Ureter (tissue), 1 donor: ENCODE data around the gene PGBD5. TPM values are rescaled to one million over a fixed set of nuclear protein-coding genes. Genes with fewer than 3 reads are reported as not detected.
A peak's percentile ranks its signal among the peaks of the same experiment; 100 is the strongest.
"Not testable (repeated sequence)": the region's sequence is repeated elsewhere in the genome, so short reads cannot be mapped to it uniquely, and the experiment has no call there.

Experiments
- DNase-seq: peaks from one replicate; pipeline ENCODE4 v3.0.0-alpha.2; 2020; ENCODE audit warnings: low spot score
- total RNA-seq: library from RNA; stranded (reverse); gene quantifications from one replicate; pipeline ENCODE4 v1.2.4, GENCODE V29; 2023
- donor health status: DM: yes; HTN: yes; CAD: no.

The PGBD5 gene, protein sequence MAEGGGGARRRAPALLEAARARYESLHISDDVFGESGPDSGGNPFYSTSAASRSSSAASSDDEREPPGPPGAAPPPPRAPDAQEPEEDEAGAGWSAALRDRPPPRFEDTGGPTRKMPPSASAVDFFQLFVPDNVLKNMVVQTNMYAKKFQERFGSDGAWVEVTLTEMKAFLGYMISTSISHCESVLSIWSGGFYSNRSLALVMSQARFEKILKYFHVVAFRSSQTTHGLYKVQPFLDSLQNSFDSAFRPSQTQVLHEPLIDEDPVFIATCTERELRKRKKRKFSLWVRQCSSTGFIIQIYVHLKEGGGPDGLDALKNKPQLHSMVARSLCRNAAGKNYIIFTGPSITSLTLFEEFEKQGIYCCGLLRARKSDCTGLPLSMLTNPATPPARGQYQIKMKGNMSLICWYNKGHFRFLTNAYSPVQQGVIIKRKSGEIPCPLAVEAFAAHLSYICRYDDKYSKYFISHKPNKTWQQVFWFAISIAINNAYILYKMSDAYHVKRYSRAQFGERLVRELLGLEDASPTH
- 1.8 TPM for total RNA-seq

DNA sequence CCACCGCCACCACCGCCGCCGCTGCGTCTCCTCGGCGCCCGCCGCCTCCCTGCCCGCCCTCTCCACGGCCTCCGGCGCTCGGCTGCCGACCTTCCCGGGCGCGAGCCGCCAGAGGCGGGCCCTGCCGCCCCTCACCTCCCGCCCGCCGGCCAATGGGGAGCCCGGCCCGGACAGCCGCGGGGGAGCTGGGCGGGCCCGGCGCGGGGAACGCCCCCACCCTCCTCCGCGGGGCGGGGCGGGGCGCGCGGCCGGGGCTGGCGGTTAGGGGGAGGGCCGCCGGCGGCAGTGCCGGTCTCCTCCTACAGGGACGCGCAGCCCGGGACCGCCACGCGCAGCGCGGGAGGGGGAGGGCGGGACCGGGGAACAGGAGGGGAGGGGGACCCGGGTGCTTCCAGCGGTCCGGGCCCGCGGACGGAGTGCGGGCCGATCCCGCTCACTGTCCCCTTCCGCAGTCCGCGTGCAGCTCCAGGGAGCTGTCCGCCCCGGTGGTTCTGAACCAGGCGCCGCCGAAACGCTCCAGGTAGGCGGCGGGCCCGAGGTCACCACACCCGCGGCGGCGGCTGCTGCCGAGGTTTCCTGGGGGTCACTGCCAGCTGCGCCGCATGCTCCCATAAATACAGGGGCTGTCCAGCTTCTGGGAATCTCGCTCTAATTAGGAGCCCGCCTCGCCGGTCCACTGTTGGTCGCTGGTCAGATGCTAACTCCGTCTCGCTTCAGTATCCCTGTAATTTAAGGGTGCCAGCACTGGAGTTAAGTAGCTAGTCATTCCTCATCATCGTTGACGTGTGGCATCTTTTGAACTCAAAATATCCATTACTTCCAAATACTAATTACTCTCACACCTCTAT lies at the start of gene PGBD5:
TSS of gene PGBD5 (minus strand) at position 87 of the 848 bp plus-strand sequence. CDS start 404 bp downstream, outside the sequence.
- DNase-seq, result peak; percentile 65

DNA sequence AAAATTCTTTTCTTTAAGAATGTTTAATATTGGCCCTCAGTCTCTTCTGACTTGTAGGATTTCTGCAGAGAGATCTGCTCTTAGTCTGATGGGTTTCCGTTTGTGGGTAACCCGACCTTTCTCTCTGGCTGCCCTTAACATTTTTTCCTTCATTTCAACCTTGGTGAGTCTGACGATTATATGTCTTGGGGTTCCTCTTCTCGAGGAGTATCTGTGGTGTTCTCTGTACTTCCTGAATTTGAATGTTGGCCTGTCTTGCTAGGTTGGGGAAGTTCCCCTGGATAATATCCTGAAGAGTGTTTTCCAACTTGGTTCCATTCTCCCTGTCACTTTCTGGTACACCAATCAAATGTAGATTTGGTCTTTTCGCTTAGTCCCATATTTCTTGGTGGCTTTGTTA lies 48.8 kb upstream of the PGBD5 start:
- DNase-seq, result not testable (repeated sequence)

DNA sequence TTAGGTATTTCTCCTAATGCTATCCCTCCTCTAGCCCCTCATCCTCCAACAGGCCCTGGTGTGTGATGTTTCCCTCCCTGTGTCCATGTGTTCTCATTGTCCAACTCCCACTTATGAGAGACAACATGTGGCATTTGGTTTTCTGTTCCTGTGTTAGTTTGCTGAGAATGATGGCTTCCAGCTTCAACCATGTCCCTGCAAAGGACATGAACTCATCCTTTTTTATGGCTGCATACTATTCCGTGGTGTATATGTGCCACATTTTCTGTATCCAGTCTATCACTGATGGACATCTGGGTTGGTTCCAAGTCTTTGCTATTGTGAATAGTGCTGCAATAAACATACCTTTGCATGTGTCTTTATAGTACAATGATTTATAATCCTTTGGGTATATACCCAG lies 44.6 kb upstream of the PGBD5 start:
- DNase-seq, result not testable (repeated sequence)

DNA sequence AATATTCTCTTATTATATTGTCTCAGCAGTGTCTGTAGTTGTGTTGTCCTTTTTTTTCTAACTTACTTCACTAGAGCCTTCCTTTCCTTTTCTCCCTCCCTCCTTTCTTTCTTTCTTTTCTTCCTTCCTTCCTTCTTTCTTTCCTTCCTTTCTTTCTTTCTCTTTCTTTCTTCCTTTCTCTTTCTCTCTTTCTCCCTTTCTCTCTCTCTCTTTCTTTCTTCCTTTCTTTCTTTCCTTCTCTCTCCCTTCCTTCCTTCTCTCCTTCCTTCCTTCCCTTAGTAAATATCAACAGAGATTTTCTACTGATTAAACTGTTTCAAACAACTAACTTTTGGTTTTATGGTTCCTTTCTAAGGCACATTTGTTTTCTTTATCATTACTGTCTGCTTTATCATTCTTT lies 43.1 kb upstream of the PGBD5 start:
- no peak for DNase-seq

DNA sequence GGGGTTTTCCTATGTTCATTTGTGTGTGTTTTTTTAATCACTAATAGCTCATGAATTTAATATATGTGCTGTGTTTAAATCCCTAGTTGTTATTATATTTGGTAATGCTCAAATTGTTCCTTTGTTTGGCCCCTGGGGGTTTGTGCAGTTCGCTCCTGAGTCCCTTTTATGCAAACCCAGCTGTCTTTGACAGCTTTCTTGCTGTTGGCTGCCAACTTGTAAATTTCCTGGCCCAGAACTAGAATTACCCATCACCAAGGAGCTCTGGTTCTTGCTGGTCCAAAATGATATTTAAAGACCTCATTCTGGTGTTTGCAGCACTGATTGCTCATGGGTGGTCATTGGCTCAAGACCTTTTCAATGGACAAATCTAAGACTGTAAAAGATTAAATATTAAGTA lies 39.6 kb upstream of the PGBD5 start:
- no peak for DNase-seq

DNA sequence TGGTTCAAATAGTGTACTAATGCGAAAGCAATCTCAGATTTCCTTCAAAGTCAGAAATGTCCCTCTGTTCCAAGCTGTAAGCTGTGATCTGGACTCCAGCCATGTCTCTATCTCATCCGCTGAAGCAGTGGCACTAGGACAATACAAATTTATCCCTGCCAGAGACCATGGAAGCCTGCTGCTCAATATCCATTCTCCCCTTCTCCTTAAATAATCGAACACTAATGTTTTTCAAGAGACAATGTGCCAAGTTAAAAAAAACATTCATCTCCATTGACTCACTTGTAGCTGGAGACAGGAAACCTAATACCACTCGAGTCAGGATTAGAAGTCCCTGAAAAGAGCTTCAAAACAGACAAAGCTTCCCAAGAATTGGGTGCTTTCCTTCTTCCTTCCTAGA lies 38.5 kb upstream of the PGBD5 start:
- no peak for DNase-seq

DNA sequence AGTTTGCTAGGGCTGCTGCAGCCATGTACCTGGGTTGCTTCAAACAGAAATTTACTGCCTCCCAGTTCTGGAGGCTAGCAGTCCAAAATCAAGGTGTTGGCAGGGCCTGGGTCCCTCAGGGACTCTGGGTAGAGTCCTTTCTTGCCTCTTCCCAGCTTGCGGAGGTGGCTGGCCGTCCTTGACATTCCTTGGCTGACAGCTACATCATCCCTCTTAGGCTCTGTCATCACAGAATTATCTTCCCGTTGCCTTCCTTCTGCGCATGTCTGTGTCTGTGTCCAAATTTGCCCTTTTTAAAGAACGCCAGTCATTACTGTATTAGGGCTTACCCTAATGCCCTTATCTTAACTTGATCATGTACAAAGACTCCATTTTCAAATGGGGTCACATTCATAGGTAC lies 37.6 kb upstream of the PGBD5 start:
- DNase-seq, result no peak

DNA sequence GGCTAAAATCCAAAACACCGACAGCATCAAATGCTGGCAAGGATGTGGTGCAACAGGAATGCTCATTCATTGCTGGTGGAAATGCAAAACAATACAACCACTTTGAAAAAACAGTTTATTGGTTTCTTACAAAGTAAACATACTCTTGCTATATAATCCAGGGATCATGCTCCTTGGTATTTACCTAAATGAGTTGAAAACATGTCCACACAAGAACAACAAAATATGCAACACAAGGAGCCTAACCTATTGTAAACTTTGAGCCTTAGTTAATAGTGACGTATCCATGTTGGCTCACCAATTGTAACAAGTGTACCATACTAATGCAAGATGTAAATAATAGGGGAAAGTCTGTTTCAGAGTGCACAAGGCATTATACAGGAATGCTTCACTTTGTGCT lies 37.2 kb upstream of the PGBD5 start:
- no peak for DNase-seq

DNA sequence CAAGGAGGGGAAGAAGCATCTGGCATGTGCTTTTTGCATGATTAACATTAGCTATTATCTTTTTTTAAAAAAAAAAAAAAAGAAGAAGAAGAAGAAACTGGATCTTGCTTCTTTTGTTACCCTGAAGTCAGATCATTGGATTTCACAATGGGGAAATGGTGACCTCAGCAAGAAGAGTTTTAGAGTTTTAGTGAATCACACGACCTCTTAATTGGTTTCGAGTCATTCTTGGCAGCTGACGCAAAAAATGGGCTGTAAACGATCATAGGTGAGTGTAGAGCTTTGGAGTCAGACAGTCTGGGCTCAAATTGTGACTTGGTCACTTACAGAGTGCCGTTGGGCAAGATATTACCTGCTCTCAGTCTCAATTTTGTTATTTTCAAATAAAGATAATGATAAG lies 33.3 kb upstream of the PGBD5 start:
- DNase-seq, result no peak

DNA sequence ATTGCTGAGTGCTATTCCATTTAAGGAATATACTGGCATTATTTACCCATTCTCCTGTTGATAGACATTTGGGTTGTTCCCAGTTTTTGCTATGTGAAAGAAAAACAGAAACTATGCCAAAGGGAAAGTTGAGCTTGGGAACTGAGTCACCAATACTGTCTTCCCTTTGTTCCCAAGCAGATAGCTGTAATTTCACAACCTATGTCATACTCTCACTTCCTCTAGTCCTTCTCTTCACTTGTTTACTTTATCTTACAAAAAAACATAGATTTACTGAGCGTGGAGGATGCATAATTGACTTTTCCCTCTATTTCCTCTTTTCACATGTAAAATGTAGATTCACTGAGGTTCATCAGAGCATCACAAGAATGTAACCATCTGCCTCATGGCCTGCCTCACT lies 32.4 kb upstream of the PGBD5 start:
- DNase-seq, result no peak

DNA sequence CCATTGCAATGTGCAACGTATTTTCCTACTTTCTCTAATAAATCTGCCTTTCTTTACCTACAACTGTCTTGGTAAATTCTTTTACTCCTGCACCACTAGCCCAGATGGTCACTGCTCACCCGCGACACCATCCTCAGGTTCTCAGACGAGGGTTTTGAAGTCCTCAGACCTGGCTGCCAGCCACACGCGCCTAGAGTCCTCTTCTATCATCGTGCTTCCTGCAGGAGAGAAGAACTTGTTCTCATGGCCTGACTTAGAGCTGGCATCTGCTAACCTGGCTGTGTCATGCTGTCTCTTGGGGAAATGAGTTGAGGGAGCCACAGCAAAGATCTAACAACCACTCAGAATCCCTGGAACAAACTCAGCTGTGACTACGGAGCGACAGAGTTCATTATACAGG lies 30.3 kb upstream of the PGBD5 start:
- DNase-seq, result no peak

DNA sequence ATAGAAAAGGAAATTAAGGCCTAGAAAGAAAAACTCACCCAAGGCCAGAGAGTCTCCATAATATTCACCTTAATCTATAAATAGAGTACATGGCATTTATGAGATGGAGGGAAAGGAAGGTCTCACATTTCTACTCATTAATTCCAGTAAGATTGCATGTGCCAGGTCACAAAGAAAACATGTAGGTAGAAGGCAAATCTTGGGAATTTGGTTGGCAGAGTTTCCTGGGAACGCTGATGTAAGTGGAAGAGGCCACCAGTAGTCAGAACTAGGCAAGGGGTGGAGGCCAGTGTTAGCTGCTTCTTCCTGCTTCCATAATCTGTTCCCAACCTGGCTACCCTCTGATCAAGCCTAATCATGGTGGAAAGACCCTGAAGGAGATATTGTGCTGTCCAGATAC lies 29.2 kb upstream of the PGBD5 start:
- DNase-seq, result no peak

DNA sequence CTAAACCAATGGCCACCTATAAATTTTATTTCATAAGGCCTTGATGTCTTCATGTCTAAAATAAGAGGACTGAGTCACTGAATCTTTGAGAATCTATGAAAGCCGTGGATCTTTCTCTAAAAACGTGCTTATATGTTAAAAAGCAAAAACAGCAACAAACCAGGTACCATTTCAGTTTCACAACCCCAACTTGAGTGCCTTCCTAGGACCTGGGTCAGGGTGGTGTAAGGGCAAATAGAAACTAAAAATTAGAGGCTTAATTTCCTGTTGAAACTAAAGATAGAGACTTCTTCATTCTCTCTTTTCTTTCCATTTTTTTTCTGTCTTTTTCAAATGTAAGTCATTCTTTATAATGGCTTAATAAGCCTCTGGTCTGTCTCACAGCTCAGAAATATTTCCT lies 27.2 kb upstream of the PGBD5 start:
- DNase-seq, result no peak

DNA sequence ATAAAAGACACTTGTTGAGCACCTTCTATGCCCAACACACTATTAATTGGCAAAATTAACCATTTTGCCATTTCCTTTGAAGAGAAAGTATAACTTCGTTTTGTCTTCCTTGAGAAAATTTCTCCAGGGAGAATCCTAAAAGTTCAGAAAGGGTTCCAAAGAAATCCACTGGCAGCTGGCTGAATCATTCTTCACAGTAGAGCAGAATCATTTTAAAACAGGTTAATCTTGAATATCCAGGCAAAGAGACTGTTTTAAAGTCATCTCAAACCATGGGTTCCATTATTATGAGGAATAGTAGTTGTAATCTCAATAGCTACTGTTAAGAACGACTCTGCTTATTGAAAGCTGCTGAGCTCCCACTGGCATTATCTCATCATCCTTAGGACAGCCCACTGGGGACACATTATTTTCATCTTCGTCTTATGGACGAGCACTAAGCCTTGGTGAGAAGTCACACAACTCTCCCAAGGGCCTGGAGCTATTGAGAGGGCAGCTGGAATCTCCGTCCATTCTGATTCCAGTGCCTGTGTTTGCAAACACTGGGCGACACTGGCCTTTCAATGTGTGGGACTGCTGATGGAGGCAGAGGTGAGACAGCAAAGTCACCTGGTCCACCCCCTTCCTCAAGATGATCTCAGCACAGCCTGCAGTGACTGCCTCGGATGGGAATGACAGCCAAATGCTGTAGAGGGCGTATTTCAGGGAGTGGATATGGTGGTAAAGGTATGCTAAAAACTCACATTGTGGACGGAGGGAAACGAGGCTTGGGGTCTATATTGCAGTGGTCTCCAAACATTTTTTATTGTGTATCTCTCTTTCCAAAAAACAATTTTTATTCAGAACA lies 15.3 kb upstream of the PGBD5 start:
- no peak for DNase-seq

DNA sequence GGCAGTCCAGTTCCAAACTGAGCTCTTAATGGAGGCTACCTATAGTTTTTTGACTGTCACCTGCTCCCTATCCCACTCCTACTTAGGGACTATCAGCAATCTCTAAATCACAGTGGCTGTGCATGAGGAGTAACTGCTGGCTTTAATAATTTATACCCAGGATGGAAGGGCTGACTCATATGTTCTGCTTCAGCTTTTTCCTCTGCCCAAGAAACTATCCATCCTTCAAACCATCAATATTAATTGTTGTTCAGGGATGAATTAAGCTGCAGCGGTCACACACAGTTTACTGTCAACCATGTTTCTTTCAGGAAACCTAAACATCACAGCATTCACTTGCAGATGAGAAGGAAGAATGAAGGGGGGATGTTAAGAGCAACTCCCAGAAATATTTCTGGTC lies 9.0 kb upstream of the PGBD5 start:
- no peak for DNase-seq

DNA sequence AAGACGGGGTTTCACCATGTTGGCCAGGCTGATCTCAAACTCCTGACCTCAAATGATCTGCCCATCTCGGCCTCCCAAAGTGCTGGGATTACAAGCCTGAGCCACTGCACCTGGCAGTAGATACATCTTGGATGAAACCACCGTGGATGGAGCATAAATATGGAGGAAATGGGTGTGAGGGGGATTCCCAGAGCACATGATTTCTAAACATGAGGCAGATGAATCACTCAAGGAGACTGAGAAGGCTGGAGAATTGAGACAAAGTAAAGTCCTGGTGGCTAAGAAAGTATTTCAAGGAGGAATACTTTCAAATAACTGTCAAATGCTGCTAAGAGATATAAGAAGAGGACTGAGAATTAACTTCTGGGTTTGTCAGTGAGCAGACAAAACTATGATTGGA lies 5.4 kb upstream of the PGBD5 start:
- DNase-seq, result no peak

DNA sequence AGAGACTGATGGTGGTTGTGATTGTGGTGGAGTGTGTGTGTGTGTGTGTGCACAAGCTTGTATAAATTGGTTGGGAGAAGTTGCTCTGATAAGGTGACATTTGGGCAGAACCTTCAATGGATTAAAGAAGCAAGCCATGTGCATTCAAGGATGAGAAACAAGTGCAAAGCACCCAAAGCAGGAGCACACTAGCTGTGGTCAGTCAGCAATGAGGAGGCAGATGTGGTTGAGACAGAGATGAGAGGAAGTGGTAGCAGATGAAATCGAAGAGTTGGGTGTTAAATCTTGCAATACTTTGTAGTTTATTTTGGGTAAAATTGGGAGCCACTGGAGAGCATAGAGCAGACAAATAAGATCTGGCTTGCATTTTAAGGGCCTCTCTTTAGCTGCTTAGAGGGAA lies 4.4 kb upstream of the PGBD5 start:
- no peak for DNase-seq

DNA sequence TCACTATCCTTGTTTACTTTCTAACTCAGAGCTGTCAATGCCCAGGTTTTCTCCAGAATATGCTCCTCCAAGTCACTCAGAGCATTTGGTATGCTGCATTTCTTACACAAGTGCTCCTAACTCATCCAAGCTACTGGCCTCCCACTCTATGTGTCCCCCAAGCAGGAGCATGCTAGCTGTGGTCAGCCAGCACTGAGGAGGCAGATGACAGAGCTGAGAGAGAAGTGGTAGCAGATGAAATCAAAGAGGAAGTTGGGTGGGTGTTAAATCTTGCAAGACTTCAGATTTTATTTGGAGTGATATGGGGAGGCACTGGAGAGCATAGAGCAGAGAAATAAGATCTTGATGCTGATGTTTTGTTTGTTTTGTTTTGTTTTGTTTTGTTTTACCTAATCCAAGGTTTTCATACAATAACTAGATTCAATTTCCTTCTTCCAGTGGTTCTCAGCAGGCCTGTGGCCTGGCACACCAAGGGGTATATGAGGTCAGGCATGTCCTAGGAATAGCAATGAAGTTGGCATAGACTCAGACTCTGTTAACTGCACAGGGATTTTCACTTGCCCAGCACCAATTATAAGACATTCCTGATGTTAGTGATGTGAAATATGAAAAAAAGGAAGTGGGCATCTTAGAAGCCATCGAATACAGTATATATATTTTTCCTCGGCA lies 3.1 kb upstream of the PGBD5 start:
- DNase-seq, result no peak

DNA sequence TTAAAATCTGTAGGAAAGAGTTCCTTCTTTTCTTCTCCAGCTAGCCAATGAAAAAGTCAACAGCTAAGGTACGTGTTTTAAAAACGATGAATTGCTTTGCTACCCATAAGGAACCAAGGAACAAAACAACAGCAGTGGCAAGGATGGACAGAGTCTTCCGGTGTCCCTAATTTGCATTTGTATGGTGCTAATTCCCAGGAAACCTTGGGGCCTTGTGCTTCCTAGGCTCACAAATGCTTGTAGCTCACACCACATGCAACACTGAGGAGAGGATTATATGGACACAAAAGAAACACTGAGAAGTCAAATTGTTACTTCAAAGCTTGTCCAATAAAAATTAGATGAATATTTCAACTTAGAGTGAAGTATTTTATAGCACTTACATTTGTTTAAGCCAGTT lies 1.8 kb upstream of the PGBD5 start:
- no peak for DNase-seq

DNA sequence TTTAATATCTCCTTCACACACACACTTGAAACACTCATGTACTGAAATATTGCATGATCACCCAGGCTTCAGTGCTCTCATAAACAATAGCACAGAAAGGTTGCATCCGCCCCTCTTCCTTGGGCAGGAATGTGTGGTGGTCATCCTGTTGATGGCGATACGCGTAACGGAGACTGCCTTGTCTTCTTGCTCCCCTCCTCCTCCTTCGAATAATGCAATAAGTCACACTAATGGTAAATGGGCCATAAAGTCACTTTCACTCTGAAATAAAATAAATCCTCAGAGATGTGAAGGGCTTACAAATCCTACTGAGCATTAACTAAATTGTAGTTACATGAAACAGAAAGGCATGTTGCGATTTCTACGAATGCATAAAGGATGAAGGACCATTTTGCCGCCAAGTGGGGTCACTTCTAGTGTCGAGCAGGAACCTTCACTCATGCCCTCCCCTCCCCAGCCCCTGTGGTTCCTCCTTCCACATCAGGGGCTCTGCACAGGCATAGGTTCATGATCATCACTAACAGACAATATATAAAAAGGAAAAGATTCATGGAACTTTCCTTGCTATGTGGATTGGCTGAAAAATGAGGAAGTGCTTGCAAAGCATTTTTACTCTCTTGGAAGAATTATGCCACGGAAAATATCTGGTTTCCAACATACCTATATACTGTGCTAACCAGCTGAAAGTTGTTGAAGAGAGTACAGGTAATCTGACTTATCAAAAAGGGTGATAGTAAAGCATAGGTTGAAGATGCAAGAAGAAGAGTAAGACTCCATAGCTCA lies 1.2 kb upstream of the PGBD5 start:
- no peak for DNase-seq
